Stimulated activated CD4-positive, alpha-beta T cell treated with anti-CD3 and anti-CD28 coated beads, Interleukin-4, amount 100 ng/mL, for 48 hours (primary cell): ENCODE measurements around the gene TMEM222.
"Not testable (repeated sequence)": the region's sequence is repeated elsewhere in the genome, so short reads cannot be mapped to it uniquely, and the experiment has no call there.

Source experiments
- DNase-seq, 2 donors: peaks; one replicate each; pipeline ENCODE4 v3.0.0-alpha.2; 2020; ENCODE audit warnings: low read depth in 2 of 2

The TMEM222 gene

DNA sequence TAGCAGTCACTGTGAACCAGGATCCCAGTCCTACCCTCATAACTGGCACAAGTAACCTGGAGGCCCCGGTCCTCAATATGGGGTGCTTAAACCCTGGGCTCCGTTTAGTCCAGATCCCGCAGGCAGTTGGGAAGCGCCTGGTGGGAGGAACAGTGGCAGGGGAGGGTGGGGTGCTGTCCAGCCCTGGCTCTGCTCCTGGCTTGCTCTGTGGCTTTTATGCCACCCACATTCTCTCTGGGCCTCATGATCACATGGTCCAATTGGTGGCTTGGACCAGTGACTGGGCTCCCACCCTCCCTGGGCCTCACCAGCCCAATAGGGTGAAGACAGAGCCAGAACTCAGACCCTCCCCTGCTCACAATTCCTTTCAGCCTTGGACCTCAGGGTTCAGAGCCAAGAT is 58.3 kb downstream of the TMEM222 start:
- DNase-seq = no peak

DNA sequence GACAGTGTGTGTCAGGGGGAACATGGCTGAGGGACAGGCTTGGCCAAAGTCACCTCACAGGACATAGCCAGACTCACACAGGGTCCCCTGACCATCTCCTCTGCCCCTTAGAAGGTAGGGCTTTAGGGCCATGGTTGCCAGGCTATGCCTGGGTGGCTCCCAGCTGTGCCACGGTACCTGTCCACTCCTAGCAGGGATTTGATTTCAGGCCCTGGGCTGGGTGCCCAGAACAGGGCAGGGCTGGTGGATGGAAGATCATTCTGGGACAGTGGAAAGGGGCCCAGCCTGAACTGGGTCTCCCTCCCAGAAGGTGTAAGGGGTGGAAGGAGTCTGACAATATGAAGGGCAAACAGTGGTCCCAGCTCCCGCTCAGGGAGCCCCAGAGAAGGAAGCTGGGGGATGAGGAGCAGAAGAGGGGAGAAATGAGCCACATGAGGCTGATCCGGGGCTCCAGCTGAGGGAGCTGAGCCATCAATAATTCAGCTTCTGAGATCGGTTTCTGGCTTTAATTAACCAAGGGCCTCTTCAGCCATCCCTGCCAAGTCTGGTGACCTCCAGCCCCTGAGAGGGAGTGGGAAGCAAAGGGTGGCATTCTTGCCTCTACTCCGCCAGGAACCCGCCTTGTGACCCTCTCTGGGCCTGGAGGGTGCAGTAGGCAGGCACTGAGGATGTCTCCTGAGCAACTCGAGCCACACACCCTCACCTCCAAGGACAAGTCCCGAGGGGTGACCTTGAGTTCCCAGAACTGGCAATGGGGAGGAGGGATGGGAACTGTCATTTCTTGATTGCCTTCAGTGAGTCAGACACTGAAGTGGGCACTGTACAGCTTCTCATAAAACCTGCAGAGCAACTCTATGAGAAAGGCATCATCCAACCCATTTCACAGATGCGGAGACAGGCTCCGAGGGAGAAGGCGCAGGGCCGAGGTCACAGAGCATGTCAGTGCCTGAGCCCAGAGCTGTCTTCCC is 59.1 kb downstream of the TMEM222 start:
- DNase-seq = no peak

DNA sequence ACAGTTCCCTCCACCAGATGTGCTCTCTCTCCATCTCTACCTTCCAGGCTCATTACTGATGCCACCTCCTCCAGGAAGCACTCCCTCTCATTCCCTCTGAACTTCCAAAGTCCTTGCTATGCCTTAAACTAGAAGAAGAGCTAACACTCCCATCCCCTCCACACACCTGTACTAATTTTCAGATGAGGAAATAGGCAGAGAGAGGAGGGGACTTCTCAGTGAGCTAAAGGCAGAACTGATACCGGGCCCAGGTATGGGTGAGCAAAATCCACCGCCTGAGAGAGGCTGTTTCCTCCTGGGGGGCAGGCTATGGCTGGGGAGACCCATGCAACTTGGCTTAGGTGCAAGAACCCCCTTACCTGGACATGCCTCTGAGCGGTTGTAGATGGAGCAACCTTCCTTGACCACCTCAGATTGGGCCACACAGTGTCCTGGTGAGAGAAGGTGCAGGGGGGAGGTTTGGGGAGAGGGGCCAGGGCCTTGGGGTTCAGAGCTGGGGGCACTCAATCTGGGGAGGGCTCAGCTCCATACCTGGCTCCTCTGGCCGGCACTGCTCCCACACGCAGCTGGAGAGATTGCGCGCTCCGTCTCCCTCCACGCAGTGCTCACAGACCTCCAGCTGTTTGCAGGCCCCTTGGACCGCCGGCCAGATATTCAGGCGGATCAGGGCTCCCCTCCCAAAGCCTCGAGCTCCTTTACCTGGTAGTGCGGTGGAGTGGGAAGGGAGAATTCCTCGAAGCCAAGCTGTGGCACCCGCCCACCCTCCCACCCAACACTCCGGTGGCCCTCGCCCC is 60.2 kb downstream of the TMEM222 start:
- no peak for DNase-seq

DNA sequence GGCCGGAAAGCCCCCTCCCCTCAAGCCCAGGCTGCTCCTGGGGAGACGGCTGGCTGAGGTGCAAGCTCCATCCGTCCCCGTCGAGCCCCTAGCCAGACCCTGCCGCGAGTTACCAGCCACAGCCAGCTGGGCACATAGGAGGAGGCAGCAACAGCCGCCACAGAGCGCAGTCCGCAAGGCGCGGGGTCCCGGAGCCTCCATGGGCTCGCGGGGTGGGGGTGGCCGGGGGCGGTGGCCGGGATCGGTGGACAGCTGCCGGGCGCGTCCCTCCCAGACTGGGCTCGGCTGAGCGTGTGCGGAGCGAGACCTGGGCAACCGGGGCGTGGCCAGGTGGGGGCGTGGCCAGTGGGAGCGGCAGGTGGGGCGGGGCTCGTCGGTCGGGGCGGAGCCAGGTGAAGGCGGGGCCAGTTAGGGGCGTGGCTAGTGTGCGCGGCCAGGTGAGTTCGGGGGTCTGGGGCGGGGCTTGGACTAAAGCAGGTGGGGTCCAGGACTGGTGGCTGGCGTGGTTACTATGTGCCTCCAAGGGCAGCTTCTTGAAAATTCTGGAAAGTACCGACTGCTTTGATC is 61.2 kb downstream of the TMEM222 start, which contains the start of gene CD164L2:
TSS of gene CD164L2 (minus strand) at position 295 of the 567 bp plus-strand sequence. CDS start at position 201, 94 bp downstream.
- DNase-seq = peak; percentile 43 to 57

DNA sequence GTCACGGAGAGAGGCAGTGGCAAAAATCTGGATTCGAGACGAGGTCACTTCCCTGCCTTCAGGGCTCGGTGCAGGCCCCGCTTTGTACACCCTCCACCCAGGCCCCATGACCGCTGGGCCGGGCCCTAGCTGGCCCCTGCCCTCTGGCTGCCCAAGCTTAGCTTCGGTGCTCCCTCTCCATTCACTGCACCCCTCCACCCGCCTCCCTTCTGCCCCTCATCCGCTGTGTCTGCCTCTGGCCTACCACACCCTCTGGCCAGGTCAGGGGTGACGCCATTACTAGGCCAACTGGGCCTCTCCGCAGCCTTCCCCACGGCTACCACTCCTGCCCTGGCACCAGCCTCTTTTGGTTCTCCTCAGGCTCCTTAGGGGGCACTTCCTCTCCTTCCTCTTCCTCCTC is 61.7 kb downstream of the TMEM222 start:
- DNase-seq = no peak

DNA sequence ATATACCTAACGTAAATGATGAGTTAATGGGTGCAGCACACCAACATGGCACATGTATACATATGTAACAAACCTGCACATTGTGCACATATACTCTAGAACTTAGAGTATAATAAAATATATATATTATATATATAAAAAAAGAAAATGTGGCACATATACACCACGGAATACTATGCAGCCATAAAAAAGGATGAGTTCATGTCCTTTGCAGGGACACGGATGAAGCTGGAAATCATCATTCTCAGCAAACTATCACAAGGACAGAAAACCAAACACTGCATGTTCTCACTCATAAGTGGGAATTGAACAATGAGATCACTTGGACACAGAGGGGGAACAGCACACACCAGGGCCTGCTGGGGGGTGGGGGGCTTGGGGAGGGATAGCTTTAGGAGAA is 62.8 kb downstream of the TMEM222 start:
- not testable (repeated sequence) for DNase-seq
